Prostate gland (tissue), 2 donors: ENCODE results near the gene NR6A1.

Source experiments
- POLR2A ChIP-seq: fragments of 450-650 bp; IDR thresholded peaks from one replicate; pipeline ENCODE4 v1.6.1; 2016; ENCODE audit warnings: antibody characterized with exemption, mild to moderate bottlenecking
- POLR2AphosphoS5 ChIP-seq: sonication (generic); formaldehyde crosslinking; IDR thresholded peaks from one replicate; pipeline ENCODE4 v1.6.1; 2017; ENCODE audit warnings: antibody characterized with exemption
- TF ChIP-seq, protein P1 (sequence below), 4 experiments: fragments of 200-600 bp in 2 of 4; fragments of 450-650 bp in 2 of 4; sonication (generic) in 2 of 4; IDR thresholded peaks; 1 replicate in 3 of 4; 2 replicates in 1 of 4; pipeline ENCODE4 v1.5.1; 2016 to 2019; ENCODE audit warnings: antibody characterized with exemption in 4 of 4, mild to moderate bottlenecking in 2 of 4, moderate library complexity in 2 of 4

GRCh38 chr9:124683043-124683442 is 88.1 kb downstream of the NR6A1 start:
- TF ChIP-seq, protein P1, sequence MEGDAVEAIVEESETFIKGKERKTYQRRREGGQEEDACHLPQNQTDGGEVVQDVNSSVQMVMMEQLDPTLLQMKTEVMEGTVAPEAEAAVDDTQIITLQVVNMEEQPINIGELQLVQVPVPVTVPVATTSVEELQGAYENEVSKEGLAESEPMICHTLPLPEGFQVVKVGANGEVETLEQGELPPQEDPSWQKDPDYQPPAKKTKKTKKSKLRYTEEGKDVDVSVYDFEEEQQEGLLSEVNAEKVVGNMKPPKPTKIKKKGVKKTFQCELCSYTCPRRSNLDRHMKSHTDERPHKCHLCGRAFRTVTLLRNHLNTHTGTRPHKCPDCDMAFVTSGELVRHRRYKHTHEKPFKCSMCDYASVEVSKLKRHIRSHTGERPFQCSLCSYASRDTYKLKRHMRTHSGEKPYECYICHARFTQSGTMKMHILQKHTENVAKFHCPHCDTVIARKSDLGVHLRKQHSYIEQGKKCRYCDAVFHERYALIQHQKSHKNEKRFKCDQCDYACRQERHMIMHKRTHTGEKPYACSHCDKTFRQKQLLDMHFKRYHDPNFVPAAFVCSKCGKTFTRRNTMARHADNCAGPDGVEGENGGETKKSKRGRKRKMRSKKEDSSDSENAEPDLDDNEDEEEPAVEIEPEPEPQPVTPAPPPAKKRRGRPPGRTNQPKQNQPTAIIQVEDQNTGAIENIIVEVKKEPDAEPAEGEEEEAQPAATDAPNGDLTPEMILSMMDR (IDR thresholded peaks at IDR 0.05), result no peak
- TF ChIP-seq POLR2AphosphoS5, result no peak
- TF ChIP-seq POLR2A, result no peak
